ENCODE results near the gene PTDSS2.

DNA sequence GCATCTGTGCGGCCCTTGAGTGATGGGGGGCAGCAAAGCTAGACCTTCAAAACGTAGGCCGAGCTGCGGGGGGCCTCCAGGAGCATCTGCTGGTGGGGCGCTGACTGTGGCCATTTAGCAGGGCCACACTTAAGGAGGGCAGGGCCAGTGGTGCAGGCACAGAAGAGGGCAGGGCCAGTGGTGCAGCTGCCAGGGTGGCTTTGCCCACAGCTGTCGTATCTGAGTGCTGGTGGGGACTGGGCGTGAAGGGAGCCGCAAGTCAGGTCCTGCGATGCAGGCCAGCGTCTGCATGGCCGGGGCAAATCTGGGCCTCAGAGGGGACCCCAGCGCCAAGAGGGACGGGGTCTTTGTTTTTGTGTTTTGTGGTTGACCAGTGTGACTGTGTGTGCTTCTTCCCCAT lies 29.2 kb downstream of the PTDSS2 start:
- TF ChIP-seq, protein P1, sequence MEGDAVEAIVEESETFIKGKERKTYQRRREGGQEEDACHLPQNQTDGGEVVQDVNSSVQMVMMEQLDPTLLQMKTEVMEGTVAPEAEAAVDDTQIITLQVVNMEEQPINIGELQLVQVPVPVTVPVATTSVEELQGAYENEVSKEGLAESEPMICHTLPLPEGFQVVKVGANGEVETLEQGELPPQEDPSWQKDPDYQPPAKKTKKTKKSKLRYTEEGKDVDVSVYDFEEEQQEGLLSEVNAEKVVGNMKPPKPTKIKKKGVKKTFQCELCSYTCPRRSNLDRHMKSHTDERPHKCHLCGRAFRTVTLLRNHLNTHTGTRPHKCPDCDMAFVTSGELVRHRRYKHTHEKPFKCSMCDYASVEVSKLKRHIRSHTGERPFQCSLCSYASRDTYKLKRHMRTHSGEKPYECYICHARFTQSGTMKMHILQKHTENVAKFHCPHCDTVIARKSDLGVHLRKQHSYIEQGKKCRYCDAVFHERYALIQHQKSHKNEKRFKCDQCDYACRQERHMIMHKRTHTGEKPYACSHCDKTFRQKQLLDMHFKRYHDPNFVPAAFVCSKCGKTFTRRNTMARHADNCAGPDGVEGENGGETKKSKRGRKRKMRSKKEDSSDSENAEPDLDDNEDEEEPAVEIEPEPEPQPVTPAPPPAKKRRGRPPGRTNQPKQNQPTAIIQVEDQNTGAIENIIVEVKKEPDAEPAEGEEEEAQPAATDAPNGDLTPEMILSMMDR (IDR thresholded peaks at IDR 0.05; ENCODE audit: low read length), result no peak
- TF ChIP-seq EZH2 (optimal IDR thresholded peaks at IDR 0.05; ENCODE audit: low read depth, low read length), result no peak
- TF ChIP-seq EZH2phosphoT487 (IDR thresholded peaks at IDR 0.05; ENCODE audit: low read length), result no peak
